Adrenal gland (tissue), 12 donors: ENCODE data around the gene TMEM242. TPM values are rescaled to one million over a fixed set of nuclear protein-coding genes. Genes with fewer than 3 reads are reported as not detected.

Experiments used
- DNase-seq, 7 donors: peaks; one replicate each; pipeline ENCODE4 v3.0.0-alpha.2; 2019 to 2020
- H3K27ac ChIP-seq, 5 donors: fragments of 200-600 bp; sonication (generic) in 4 of 5; 1 replicate in 3 of 5; 2 replicates in 2 of 5; pipeline versions ENCODE4 v1.5.1 to v1.8.0; 2016 to 2020; ENCODE audit warnings: mild to moderate bottlenecking in 1 of 5
- H3K27me3 ChIP-seq: fragments of 200-600 bp; 2 replicates; pipeline ENCODE4 v1.8.0; 2021
- H3K36me3 ChIP-seq, 2 donors: fragments of 200-600 bp; replicated peaks in 1 of 2; 1 replicate in 1 of 2; 2 replicates in 1 of 2; pipeline versions ENCODE4 v1.5.1 to v1.8.0; 2018 to 2022
- H3K4me1 ChIP-seq, 2 donors: fragments of 200-600 bp; replicated peaks in 1 of 2; 1 replicate in 1 of 2; 2 replicates in 1 of 2; pipeline versions ENCODE4 v1.5.1 to v1.8.0; 2018 to 2021
- H3K4me3 ChIP-seq, 4 donors: fragments of 200-600 bp; sonication (generic) in 3 of 4; one replicate each; pipeline ENCODE4 v1.5.1; 2016 to 2018
- H3K9me3 ChIP-seq, 3 donors: fragments of 200-600 bp; sonication (generic) in 1 of 3; replicated peaks in 1 of 3; 1 replicate in 2 of 3; 2 replicates in 1 of 3; pipeline versions ENCODE4 v1.5.1 to v1.8.0; 2016 to 2021
- POLR2A ChIP-seq, 2 donors: fragments of 450-650 bp; IDR thresholded peaks; one replicate each; pipeline ENCODE4 v1.6.1; 2017; ENCODE audit warnings: antibody characterized with exemption in 2 of 2, mild to moderate bottlenecking in 2 of 2, moderate library complexity in 1 of 2
- WGBS, 4 donors: extraction: QIAGEN DNeasy Blood & Tissue Kit in 2 of 4; methylation state at CpG; one replicate each; pipeline versions ENCODE4 v1.1.5 to v1.1.7; 2013 to 2017; 5-methylcytosine and 5-hydroxymethylcytosine counted together
- intact Hi-C, 2 donors: fragments of 100-400 bp; cut with DNase I; formaldehyde crosslinking; loops; one replicate each; pipeline versions ENCODE4 v1.14.1 to v1.15.0; 2022 to 2023
- polyA plus RNA-seq, 3 donors: library from polyadenylated mRNA; stranded (reverse); fragments of 200-250 nt in 2 of 3; fragments of 350-450 nt in 1 of 3; fragmentation: Illumina TruSeq in 1 of 3; extraction: RNeasy Lipid Tissue Mini Kit (QIAGEN cat#74804) in 1 of 3; gene quantifications; one replicate each; pipeline ENCODE4 v1.2.3, GENCODE V29; 2013 to 2014
- total RNA-seq, 9 donors: library from RNA; depleted of rRNA in 4 of 9; stranded (reverse); fragments of >200 nt in 4 of 9; fragments of 120-200 nt in 1 of 9; fragmentation: NEBNext Ultra II Directional in 1 of 9; extraction: Animal tissue kit (Norgen Biotek cat#: 25700) in 1 of 9; gene quantifications; one replicate each; pipeline versions ENCODE4 v1.1.0 to v1.2.4, GENCODE V29; 2013 to 2023
- TF ChIP-seq, protein P1 (sequence below), 6 experiments: fragments of 450-650 bp in 4 of 6; fragments of 200-600 bp in 2 of 6; sonication (generic) in 1 of 6; IDR thresholded peaks; 1 replicate in 5 of 6; 2 replicates in 1 of 6; pipeline versions ENCODE4 v1.5.1 to v1.8.0; 2016 to 2021; ENCODE audit warnings: antibody characterized with exemption in 6 of 6, mild to moderate bottlenecking in 2 of 6, moderate library complexity in 1 of 6
- donor health status: healthy with polysubstance abuse.
- donor health status: Bipolar disorder and iron deficiency.
- donor health status: DM: yes; HTN: yes; CAD: no.
- donor health status: DM: no; HTN: no; CAD: no.
- donor health status: DM: no; HTN: no; CAD: no.
- donor health status: DM: yes; HTN: yes; CAD: no.

Gene TMEM242
- total and polyA plus RNA-seq, 12 donors: 7.4 to 17.2 (median 12.5) TPM

DNA sequence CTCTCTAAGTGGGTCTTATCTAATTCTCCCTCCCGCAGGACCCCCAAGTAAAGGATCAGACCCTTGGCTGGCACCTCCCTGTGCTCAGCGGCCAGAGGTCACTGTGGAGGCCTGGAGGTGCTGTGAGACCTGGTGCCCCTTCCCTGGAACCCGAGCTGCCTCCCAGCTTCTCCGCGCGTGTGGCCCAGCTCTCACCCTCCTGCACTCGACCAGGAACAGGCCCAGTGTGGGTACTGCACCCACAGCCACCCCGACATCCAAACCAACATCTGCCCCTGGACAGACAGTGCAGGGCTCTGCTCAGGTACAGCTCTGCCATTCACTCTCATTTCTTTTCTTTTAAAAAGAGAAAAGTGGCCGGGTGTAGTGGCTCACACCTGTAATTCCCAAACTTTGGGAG, 42.4 kb downstream of the TMEM242 start:
- Histone ChIP-seq H3K27ac (no peak overlapping the region), H3K4me3 (no peak overlapping the region)

DNA sequence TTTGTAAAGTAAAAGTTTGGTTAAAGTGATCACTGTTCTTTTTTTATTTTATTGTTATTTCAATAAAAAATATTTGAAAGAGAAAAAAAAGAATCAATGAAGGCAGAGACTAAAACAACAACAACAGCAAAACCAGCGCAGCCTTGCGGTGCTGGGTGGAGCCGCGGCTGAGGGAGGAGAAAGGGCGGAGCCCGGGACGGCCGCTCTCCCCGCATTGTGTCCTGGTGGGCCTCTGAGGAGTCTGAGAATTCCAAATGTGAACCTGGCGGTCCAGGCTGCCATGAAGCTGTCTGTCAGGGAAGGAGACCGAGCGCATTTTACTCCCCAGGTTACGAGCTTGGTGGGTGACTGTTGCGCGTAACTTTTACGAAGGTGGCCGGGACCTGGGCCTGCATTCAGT, 43.2 kb downstream of the TMEM242 start:
- intact Hi-C loops: no loop called here
- no peak for TF ChIP-seq POLR2A (IDR thresholded peaks at IDR 0.05)
- TF ChIP-seq, protein P1, sequence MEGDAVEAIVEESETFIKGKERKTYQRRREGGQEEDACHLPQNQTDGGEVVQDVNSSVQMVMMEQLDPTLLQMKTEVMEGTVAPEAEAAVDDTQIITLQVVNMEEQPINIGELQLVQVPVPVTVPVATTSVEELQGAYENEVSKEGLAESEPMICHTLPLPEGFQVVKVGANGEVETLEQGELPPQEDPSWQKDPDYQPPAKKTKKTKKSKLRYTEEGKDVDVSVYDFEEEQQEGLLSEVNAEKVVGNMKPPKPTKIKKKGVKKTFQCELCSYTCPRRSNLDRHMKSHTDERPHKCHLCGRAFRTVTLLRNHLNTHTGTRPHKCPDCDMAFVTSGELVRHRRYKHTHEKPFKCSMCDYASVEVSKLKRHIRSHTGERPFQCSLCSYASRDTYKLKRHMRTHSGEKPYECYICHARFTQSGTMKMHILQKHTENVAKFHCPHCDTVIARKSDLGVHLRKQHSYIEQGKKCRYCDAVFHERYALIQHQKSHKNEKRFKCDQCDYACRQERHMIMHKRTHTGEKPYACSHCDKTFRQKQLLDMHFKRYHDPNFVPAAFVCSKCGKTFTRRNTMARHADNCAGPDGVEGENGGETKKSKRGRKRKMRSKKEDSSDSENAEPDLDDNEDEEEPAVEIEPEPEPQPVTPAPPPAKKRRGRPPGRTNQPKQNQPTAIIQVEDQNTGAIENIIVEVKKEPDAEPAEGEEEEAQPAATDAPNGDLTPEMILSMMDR (IDR thresholded peaks at IDR 0.05): no peak
- Histone ChIP-seq H3K4me1 (peaks cover 0 to 3% of the 10 kb centered on the region in 2 donors), H3K36me3 (no peaks in the 10 kb centered on the region), H3K27ac (no peak overlapping the region), H3K9me3 (no peaks in the 10 kb centered on the region), H3K27me3 (no peaks in the 10 kb centered on the region), H3K4me3 (no peak overlapping the region)
- peak in 1 of 7 donors; percentile 45 for DNase-seq
- 70 to 88% (median 76%) methylated on average over 10 to 17 of the region's 17 CpGs for WGBS, 4 donors

More for the DNA sequence above, 42.4 kb downstream of the TMEM242 start:
- DNase-seq: no peak
- no peak for TF ChIP-seq POLR2A (IDR thresholded peaks at IDR 0.05)
- TF ChIP-seq, protein P1 (IDR thresholded peaks at IDR 0.05): no peak
- Histone ChIP-seq H3K4me1 (no peaks in the 10 kb centered on the region), H3K27me3 (no peaks in the 10 kb centered on the region), H3K36me3 (no peaks in the 10 kb centered on the region), H3K9me3 (no peaks in the 10 kb centered on the region)
- intact Hi-C loops: no loop called here
- WGBS, 4 donors: 77 to 89% (median 86%) methylated on average over 4 to 9 of the region's 9 CpGs

DNA sequence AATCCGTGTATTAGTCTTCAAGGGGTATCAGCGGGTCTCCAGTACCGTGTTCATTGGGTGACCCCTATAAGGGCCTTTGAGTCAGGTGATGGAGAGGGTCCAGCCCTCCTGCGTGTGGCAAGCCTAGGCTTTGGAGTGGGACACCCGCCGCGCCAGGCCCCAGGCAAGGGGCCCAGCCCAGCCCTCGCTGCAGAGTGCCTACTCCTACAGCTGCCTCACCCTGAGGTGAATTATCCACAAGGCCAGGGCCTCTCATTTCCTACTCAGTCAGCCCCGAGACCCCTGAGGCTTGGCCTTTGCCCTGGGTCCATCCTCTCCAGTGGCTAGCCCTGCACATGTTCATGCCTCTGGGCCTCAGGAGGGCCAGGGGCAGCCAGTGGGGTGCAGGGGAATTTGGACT, 45.1 kb downstream of the TMEM242 start:
- no peak overlapping the region for H3K27ac ChIP-seq
- H3K27me3 ChIP-seq: no peaks in the 10 kb centered on the region
- H3K36me3 ChIP-seq: no peaks in the 10 kb centered on the region
- DNase-seq: no peak
- H3K9me3 ChIP-seq: no peaks in the 10 kb centered on the region
- WGBS, 4 donors: 90 to 96% (median 95%) methylated on average over 6 to 9 of the region's 9 CpGs
- intact Hi-C loops: loop anchor here in 1 of 2 donors (10.0 kb wide), 1 partner anchor 233 kb away; no protein-coding TSS in a partner anchor
- no peak for TF ChIP-seq POLR2A (IDR thresholded peaks at IDR 0.05)
- TF ChIP-seq, protein P1 (IDR thresholded peaks at IDR 0.05): no peak
- H3K4me3 ChIP-seq: no peak overlapping the region
- peaks cover 0 to 14% of the 10 kb centered on the region in 2 donors for H3K4me1 ChIP-seq

DNA sequence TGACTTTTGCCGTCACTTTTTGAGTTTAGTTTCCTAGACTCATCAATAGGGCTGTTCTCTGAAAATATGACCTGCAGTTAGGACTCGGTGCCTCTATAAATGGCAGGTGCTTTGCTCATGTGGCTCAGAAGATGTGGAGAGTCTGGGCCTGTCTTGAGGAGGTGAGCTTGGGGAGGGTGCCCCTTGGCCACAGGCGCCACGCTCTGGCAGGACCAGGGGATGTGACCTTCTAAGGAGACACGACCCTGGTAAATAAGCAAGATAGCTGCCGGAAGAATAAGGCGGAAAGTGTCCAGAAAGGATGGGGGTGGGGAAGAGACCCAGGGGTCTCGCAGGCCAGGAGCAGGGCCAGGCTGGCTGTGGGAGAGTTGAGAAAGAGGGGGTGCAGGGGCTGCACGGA, 46.6 kb downstream of the TMEM242 start:
- Histone ChIP-seq H3K36me3 (no peaks in the 10 kb centered on the region), H3K9me3 (no peaks in the 10 kb centered on the region), H3K4me1 (peaks cover 0 to 14% of the 10 kb centered on the region in 2 donors), H3K4me3 (no peak overlapping the region), H3K27ac (no peak overlapping the region), H3K27me3 (no peaks in the 10 kb centered on the region)
- WGBS, 4 donors: 78 to 84% (median 81%) methylated on average over 9 of the region's 9 CpGs
- DNase-seq: peak in 1 of 7 donors; percentile 3
- intact Hi-C loops: loop anchor here in 1 of 2 donors (10.0 kb wide), 1 partner anchor 232 kb away; no protein-coding TSS in a partner anchor
- TF ChIP-seq POLR2A (IDR thresholded peaks at IDR 0.05): no peak
- TF ChIP-seq, protein P1 (IDR thresholded peaks at IDR 0.05): no peak
